Trophoblast cell (in vitro differentiated cells and primary cell): ENCODE data around the gene CLPSL1.
"Not testable (repeated sequence)": the region's sequence is repeated elsewhere in the genome, so short reads cannot be mapped to it uniquely, and the experiment has no call there.

Experiments
- DNase-seq, 2 donors: peaks; one replicate each; pipeline ENCODE4 v3.0.0-alpha.2; 2016
- H2AFZ ChIP-seq: 2 replicates; pipeline ENCODE4 v1.6.1; 2013; ENCODE audit warnings: low read length, moderate library complexity, mild to moderate bottlenecking; ENCODE audit not compliant: insufficient read depth, poor library complexity
- H2AK5ac ChIP-seq: 2 replicates; pipeline ENCODE4 v1.6.1; 2013; ENCODE audit warnings: mild to moderate bottlenecking, low read length
- H2BK120ac ChIP-seq: 2 replicates; pipeline ENCODE4 v1.6.1; 2013; ENCODE audit warnings: low read length, mild to moderate bottlenecking, moderate library complexity; ENCODE audit not compliant: insufficient read depth, poor library complexity
- H2BK12ac ChIP-seq: 2 replicates; pipeline ENCODE4 v1.6.1; 2013; ENCODE audit warnings: mild to moderate bottlenecking, low read length, moderate library complexity
- H2BK5ac ChIP-seq: 2 replicates; pipeline ENCODE4 v1.6.1; 2013; ENCODE audit warnings: low read length, low read depth, moderate library complexity, mild to moderate bottlenecking; ENCODE audit not compliant: poor library complexity
- H3K14ac ChIP-seq: 2 replicates; pipeline ENCODE4 v1.6.1; 2013; ENCODE audit warnings: mild to moderate bottlenecking, low read length
- H3K18ac ChIP-seq: 2 replicates; pipeline ENCODE4 v1.6.1; 2013; ENCODE audit warnings: mild to moderate bottlenecking, low read length
- H3K23ac ChIP-seq: 2 replicates; pipeline ENCODE4 v1.6.1; 2013; ENCODE audit warnings: low read length
- H3K27ac ChIP-seq: 2 replicates; pipeline ENCODE4 v1.5.1; 2013; ENCODE audit warnings: low read depth, mild to moderate bottlenecking, inconsistent platforms, low read length, moderate library complexity
- H3K27me3 ChIP-seq: 2 replicates; pipeline ENCODE4 v1.6.1; 2013; ENCODE audit warnings: inconsistent platforms, mild to moderate bottlenecking, low read length, moderate library complexity; ENCODE audit not compliant: insufficient read depth
- H3K36me3 ChIP-seq, 2 experiments: 1 replicate in 1 of 2; 2 replicates in 1 of 2; pipeline ENCODE4 v1.6.1; 2013; ENCODE audit warnings: low read length in 2 of 2, mild to moderate bottlenecking in 2 of 2, moderate library complexity in 1 of 2; ENCODE audit not compliant: insufficient read depth in 2 of 2, control insufficient read depth in 1 of 2
- H3K4ac ChIP-seq: 2 replicates; pipeline ENCODE4 v1.6.1; 2013; ENCODE audit warnings: low read depth, mild to moderate bottlenecking, low read length, moderate library complexity
- H3K4me1 ChIP-seq, 2 experiments: 1 replicate in 1 of 2; 2 replicates in 1 of 2; pipeline ENCODE4 v1.6.1; 2013; ENCODE audit warnings: low read length in 2 of 2, mild to moderate bottlenecking in 2 of 2, moderate library complexity in 1 of 2; ENCODE audit not compliant: insufficient read depth in 2 of 2, control insufficient read depth in 1 of 2
- H3K4me2 ChIP-seq: 2 replicates; pipeline ENCODE4 v1.6.1; 2013; ENCODE audit warnings: inconsistent platforms, mild to moderate bottlenecking, low read length, moderate library complexity
- H3K4me3 ChIP-seq: 2 replicates; pipeline ENCODE4 v1.5.1; 2013; ENCODE audit warnings: mild to moderate bottlenecking, low read depth, low read length, inconsistent platforms
- H3K79me1 ChIP-seq: one replicate; pipeline ENCODE4 v1.6.1; 2013; ENCODE audit warnings: low read length
- H3K79me2 ChIP-seq: 2 replicates; pipeline ENCODE4 v1.6.1; 2013; ENCODE audit warnings: low read length, mild to moderate bottlenecking; ENCODE audit not compliant: control insufficient read depth, insufficient read depth, poor library complexity
- H3K9ac ChIP-seq: 2 replicates; pipeline ENCODE4 v1.6.1; 2013; ENCODE audit warnings: mild to moderate bottlenecking, low read length
- H3K9me3 ChIP-seq: 2 replicates; pipeline ENCODE4 v1.6.1; 2013; ENCODE audit warnings: low read depth, mild to moderate bottlenecking, control low read depth, inconsistent platforms, low read length; ENCODE audit not compliant: insufficient read depth
- H4K12ac ChIP-seq: 2 replicates; pipeline ENCODE4 v1.6.1; 2013; ENCODE audit warnings: low read depth, mild to moderate bottlenecking, low read length, moderate library complexity
- H4K8ac ChIP-seq: 2 replicates; pipeline ENCODE4 v1.6.1; 2013; ENCODE audit warnings: low read depth, mild to moderate bottlenecking, low read length, moderate library complexity
- H4K91ac ChIP-seq: one replicate; pipeline ENCODE4 v1.6.1; 2013; ENCODE audit warnings: low read depth, mild to moderate bottlenecking, low read length, moderate library complexity
- WGBS: extraction: QIAGEN DNeasy Blood & Tissue Kit; methylation state at CpG from one replicate; pipeline ENCODE4 v1.1.7; 2013; ENCODE audit warnings: missing lambda C conversion rate; ENCODE audit not compliant: insufficient read length, insufficient coverage; ENCODE audit errors: extremely low coverage; 5-methylcytosine and 5-hydroxymethylcytosine counted together

Gene CLPSL1

DNA sequence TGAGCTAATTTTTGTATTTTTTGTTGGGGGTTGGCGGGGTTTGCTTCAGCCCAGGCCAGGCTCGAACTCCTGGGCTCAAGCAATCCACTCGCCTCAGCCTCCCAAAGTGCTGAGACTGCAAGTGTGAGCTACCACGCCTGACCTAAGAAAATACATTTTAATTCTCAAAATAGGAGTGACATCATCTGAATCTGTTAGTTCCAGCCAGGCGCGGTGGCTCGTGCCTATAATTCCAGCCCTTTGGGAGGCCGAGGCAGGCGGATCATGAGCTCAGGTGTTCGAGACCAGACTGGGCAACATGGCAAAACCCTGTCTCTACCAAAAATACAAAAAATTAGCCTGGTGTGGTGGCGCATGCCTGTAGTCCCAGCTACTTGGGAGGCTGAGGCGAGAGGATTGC, 46.5 kb upstream of the CLPSL1 start:
- H3K23ac ChIP-seq, H4K12ac ChIP-seq, H2AK5ac ChIP-seq, H3K4me3 ChIP-seq, H3K14ac ChIP-seq, H2BK5ac ChIP-seq, H2BK120ac ChIP-seq, H3K4me1 ChIP-seq, H3K27me3 ChIP-seq, H4K8ac ChIP-seq, H3K79me1 ChIP-seq, H4K91ac ChIP-seq, H2BK12ac ChIP-seq, H3K27ac ChIP-seq, H3K9ac ChIP-seq, H3K9me3 ChIP-seq, H3K4ac ChIP-seq, H3K18ac ChIP-seq, DNase-seq, H3K36me3 ChIP-seq, H3K79me2 ChIP-seq, H3K4me2 ChIP-seq, H2AFZ ChIP-seq: not testable (repeated sequence)
- no CpG with 5 or more reads among the region's 12 CpGs for WGBS

DNA sequence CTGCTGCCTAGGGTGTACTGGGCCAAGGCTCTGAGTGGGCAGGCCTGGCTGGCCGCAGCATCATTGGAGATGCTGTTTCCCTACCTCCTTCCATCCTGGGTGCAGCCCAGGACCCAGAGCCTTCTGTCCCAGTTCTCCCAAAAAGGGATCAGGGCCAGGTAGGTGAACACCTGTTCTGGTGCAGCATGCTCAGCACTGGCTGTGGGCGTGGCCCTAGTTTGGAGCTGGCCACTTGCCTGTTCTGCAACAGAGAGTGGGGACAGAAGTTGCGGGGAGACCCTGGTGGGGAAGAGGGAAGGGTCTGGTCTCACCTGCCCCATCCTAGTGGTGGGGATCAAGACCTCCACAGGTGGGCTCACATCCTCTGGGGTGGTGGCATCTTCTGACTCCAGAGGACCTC, 45.4 kb upstream of the CLPSL1 start:
- Histone ChIP-seq H2BK12ac (no peak overlapping the region), H3K4ac (no peak overlapping the region), H4K8ac (no peak overlapping the region), H2AK5ac (no peak overlapping the region), H3K79me1 (peaks cover 6% of the 10 kb centered on the region), H3K36me3 (no peaks in the 10 kb centered on the region), H3K9me3 (peaks cover 2% of the 10 kb centered on the region), H3K4me1 (peaks cover 7 to 8% of the 10 kb centered on the region in 2 experiments), H3K4me2 (no peak overlapping the region), H3K14ac (no peak overlapping the region), H2BK120ac (no peak overlapping the region), H3K18ac (no peak overlapping the region), H4K12ac (no peak overlapping the region), H3K79me2 (no peaks in the 10 kb centered on the region), H3K27ac (no peak overlapping the region), H2BK5ac (no peak overlapping the region), H3K4me3 (no peak overlapping the region), H3K27me3 (no peaks in the 10 kb centered on the region), H3K9ac (no peak overlapping the region), H2AFZ (no peak overlapping the region), H4K91ac (no peak overlapping the region), H3K23ac (no peak overlapping the region)
- WGBS: no CpG with 5 or more reads among the region's 3 CpGs
- DNase-seq: no peak

DNA sequence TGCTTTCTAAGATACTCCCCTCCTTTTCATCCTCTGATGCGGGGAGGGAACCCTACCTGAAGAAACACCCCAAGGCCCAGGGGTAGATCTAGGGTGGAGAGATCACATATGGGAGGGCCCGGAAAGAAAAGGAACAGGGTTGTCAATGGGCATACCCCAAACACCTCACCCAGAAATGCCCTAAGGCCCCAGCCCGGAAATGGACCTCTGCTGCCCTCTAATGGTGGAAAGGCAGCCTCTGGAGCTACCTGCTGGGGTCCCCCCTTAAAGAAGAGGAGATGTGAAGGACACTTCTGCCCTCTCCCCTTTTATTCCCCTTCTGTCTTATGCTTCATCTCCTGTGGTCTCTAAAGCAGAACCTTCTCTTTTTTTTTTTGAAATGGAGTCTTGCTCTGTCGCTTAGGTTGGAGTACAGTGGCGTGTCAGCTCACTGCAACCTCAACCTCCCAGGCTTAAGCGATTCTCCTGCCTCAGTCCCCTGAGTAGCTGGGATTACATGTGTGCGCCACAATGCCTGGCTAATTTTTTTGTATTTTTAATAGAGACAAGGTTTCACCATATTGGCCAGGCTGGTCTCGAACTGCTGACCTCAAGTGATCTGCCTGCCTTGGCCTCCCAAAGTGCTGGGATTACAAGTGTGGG, 44.4 kb upstream of the CLPSL1 start:
- peaks cover 6% of the 10 kb centered on the region for H3K79me1 ChIP-seq
- H3K4me2 ChIP-seq: no peak overlapping the region
- no peak overlapping the region for H2AK5ac ChIP-seq
- no peak overlapping the region for H3K23ac ChIP-seq
- H3K4me1 ChIP-seq: peaks cover 7 to 8% of the 10 kb centered on the region in 2 experiments
- H3K4me3 ChIP-seq: no peak overlapping the region
- H4K91ac ChIP-seq: no peak overlapping the region
- no peak overlapping the region for H2BK12ac ChIP-seq
- no peak overlapping the region for H3K14ac ChIP-seq
- H2AFZ ChIP-seq: no peak overlapping the region
- H3K4ac ChIP-seq: no peak overlapping the region
- H3K9me3 ChIP-seq: peaks cover 2% of the 10 kb centered on the region
- H2BK120ac ChIP-seq: no peak overlapping the region
- peak; percentile 37 to 76 for DNase-seq
- H3K27ac ChIP-seq: no peak overlapping the region
- no peak overlapping the region for H4K8ac ChIP-seq
- no peaks in the 10 kb centered on the region for H3K27me3 ChIP-seq
- H4K12ac ChIP-seq: no peak overlapping the region
- H3K79me2 ChIP-seq: no peaks in the 10 kb centered on the region
- no CpG with 5 or more reads among the region's 8 CpGs for WGBS
- H3K18ac ChIP-seq: no peak overlapping the region
- no peak overlapping the region for H2BK5ac ChIP-seq
- H3K9ac ChIP-seq: no peak overlapping the region
- H3K36me3 ChIP-seq: no peaks in the 10 kb centered on the region

DNA sequence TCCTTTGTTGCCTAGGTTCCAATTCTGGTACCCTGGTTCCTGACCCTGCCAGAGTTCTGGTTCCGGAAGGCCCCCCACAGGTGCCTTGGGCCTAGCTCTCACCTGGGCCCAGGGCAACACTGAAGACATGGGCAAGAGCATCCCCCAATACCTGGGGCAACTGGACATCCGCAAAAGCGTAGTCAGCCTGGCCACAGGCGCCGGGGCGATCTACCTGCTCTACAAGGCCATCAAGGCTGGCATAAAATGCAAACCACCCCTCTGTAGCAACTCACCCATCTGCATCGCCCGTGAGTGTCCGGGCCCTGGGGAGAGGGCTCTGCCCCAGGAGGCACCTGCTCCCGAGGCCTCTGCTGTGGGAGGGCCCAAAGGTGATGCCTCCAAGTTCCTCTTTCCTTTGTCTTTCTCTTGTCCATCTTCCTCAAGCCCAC, 43.8 kb upstream of the CLPSL1 start, which contains the start of gene ARMC12:
ARMC12 (plus strand) TSS at position 51 of the 431 bp plus-strand sequence; CDS start at position 128, 77 bp downstream.
- Histone ChIP-seq H3K36me3 (no peaks in the 10 kb centered on the region), H4K91ac (no peak within 1 kb of the TSS), H3K9me3 (peaks cover 2% of the 10 kb centered on the region), H2AK5ac (no peak within 1 kb of the TSS), H3K4me3 (no peak within 1 kb of the TSS), H2BK5ac (no peak within 1 kb of the TSS), H3K4ac (no peak within 1 kb of the TSS), H3K9ac (no peak within 1 kb of the TSS), H3K79me1 (peaks cover 2% of the 10 kb centered on the region), H3K4me2 (no peak within 1 kb of the TSS), H3K79me2 (no peaks in the 10 kb centered on the region), H2AFZ (no peak within 1 kb of the TSS), H4K8ac (no peak within 1 kb of the TSS), H3K27ac (no peak within 1 kb of the TSS), H3K27me3 (no peaks in the 10 kb centered on the region), H2BK120ac (no peak within 1 kb of the TSS), H3K14ac (no peak within 1 kb of the TSS), H3K4me1 (peaks cover 7 to 8% of the 10 kb centered on the region in 2 experiments), H2BK12ac (peak within 1 kb of the TSS; percentile 6), H3K18ac (no peak within 1 kb of the TSS), H4K12ac (no peak within 1 kb of the TSS), H3K23ac (no peak within 1 kb of the TSS)
- no CpG with 5 or more reads among the region's 10 CpGs for WGBS
- no peak for DNase-seq
